Transverse colon (tissue), 3 donors: Measurements from ENCODE around the gene SMTNL2.

Experiments used
- EP300 ChIP-seq: sonication (generic); formaldehyde crosslinking; IDR thresholded peaks from one replicate; pipeline ENCODE4 v1.6.1; 2017; ENCODE audit warnings: antibody characterized with exemption, low read depth
- TF ChIP-seq, protein P1 (sequence below), 5 experiments: fragments of 200-600 bp in 3 of 5; fragments of 450-650 bp in 2 of 5; sonication (generic) in 3 of 5; IDR thresholded peaks; 1 replicate in 2 of 5; 2 replicates in 3 of 5; pipeline ENCODE4 v1.5.1; 2016 to 2017; ENCODE audit warnings: antibody characterized with exemption in 5 of 5, inconsistent platforms in 3 of 5, mild to moderate bottlenecking in 2 of 5, moderate library complexity in 1 of 5

GRCh38 chr17:4605826-4606225 lies 21.5 kb downstream of the SMTNL2 start:
- TF ChIP-seq EP300: no peak
- TF ChIP-seq, protein P1, sequence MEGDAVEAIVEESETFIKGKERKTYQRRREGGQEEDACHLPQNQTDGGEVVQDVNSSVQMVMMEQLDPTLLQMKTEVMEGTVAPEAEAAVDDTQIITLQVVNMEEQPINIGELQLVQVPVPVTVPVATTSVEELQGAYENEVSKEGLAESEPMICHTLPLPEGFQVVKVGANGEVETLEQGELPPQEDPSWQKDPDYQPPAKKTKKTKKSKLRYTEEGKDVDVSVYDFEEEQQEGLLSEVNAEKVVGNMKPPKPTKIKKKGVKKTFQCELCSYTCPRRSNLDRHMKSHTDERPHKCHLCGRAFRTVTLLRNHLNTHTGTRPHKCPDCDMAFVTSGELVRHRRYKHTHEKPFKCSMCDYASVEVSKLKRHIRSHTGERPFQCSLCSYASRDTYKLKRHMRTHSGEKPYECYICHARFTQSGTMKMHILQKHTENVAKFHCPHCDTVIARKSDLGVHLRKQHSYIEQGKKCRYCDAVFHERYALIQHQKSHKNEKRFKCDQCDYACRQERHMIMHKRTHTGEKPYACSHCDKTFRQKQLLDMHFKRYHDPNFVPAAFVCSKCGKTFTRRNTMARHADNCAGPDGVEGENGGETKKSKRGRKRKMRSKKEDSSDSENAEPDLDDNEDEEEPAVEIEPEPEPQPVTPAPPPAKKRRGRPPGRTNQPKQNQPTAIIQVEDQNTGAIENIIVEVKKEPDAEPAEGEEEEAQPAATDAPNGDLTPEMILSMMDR (IDR thresholded peaks at IDR 0.05): no peak
